HCT116 (cell line): ENCODE measurements around the gene CLEC11A.

Experiments
- ATF3 ChIP-seq: IDR thresholded peaks from 2 replicates; pipeline ENCODE4 v1.6.1; 2012
- TF ChIP-seq, protein P1 (sequence below): IDR thresholded peaks from 2 replicates; pipeline ENCODE4 v1.6.1; 2012; ENCODE audit warnings: low read depth

DNA sequence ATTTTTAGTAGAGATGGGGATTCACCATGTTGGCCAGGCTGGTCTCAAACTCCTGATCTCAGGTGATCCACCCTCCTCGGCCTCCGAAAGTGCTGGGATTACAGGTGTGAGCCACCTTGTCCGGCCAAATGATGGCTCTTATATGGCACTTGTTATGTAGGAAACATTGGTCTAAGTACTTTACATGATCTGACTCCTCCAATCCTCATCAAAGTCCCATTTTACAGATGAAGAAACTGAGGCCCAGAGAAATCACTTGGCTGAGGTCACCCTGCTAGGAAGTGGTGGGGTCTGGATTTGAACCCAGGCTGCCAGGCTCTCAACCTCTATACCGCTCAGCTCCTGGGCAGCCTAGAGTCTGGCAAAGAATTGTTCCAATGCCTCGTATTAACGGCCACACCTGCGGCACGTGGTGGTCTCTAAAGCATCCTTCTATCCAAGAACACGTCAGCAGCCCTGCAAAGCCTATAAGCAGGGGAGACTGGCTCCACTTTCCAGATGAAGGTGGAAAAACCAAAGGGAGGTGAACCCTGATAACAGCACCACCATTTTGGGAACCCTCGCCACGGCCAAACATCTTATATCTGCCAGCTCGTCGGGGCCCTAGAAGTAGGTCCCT, 21.7 kb upstream of the CLEC11A start:
- TF ChIP-seq, protein P1, sequence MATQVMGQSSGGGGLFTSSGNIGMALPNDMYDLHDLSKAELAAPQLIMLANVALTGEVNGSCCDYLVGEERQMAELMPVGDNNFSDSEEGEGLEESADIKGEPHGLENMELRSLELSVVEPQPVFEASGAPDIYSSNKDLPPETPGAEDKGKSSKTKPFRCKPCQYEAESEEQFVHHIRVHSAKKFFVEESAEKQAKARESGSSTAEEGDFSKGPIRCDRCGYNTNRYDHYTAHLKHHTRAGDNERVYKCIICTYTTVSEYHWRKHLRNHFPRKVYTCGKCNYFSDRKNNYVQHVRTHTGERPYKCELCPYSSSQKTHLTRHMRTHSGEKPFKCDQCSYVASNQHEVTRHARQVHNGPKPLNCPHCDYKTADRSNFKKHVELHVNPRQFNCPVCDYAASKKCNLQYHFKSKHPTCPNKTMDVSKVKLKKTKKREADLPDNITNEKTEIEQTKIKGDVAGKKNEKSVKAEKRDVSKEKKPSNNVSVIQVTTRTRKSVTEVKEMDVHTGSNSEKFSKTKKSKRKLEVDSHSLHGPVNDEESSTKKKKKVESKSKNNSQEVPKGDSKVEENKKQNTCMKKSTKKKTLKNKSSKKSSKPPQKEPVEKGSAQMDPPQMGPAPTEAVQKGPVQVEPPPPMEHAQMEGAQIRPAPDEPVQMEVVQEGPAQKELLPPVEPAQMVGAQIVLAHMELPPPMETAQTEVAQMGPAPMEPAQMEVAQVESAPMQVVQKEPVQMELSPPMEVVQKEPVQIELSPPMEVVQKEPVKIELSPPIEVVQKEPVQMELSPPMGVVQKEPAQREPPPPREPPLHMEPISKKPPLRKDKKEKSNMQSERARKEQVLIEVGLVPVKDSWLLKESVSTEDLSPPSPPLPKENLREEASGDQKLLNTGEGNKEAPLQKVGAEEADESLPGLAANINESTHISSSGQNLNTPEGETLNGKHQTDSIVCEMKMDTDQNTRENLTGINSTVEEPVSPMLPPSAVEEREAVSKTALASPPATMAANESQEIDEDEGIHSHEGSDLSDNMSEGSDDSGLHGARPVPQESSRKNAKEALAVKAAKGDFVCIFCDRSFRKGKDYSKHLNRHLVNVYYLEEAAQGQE: no peak
- no peak for TF ChIP-seq ATF3
